Measurements from ENCODE around the gene PTPRD.

The PTPRD gene

GRCh38 chr9:8869812-8870211 is 1743.0 kb downstream of the PTPRD start:
- TF ChIP-seq TAF1 (IDR thresholded peaks at IDR 0.05; ENCODE audit: borderline replicate concordance, insufficient read depth, low read length): no peak
- no peak for TF ChIP-seq SIN3A (IDR thresholded peaks at IDR 0.05; ENCODE audit: borderline replicate concordance, insufficient read depth, low read length)
- no peak for TF ChIP-seq POLR2AphosphoS5 (IDR thresholded peaks at IDR 0.05; ENCODE audit: low read depth, low read length)
- TF ChIP-seq FOXP2 (optimal IDR thresholded peaks at IDR 0.05; ENCODE audit: borderline replicate concordance, extremely low read depth, extremely low read length, insufficient read depth): no peak
- TF ChIP-seq REST (IDR thresholded peaks at IDR 0.05; ENCODE audit: insufficient read depth in 1 of 2, low read depth in 2 of 2, low read length in 2 of 2): no peak

- no peak for TF ChIP-seq FOXP2 (optimal IDR thresholded peaks at IDR 0.05; ENCODE audit: borderline replicate concordance, extremely low read depth, extremely low read length, insufficient read depth)
- no peak for TF ChIP-seq REST (IDR thresholded peaks at IDR 0.05; ENCODE audit: insufficient read depth in 1 of 2, low read depth in 2 of 2, low read length in 2 of 2)
- TF ChIP-seq SIN3A (IDR thresholded peaks at IDR 0.05; ENCODE audit: borderline replicate concordance, insufficient read depth, low read length): no peak
- no peak for TF ChIP-seq TAF1 (IDR thresholded peaks at IDR 0.05; ENCODE audit: borderline replicate concordance, insufficient read depth, low read length)
- no peak for TF ChIP-seq POLR2AphosphoS5 (IDR thresholded peaks at IDR 0.05; ENCODE audit: low read depth, low read length)
These were observed 1744.2 kb downstream of the PTPRD start for GRCh38 chr9:8868632-8869031.

GRCh38 chr9:8867148-8867547 is 1745.7 kb downstream of the PTPRD start:
- TF ChIP-seq REST (IDR thresholded peaks at IDR 0.05; ENCODE audit: insufficient read depth in 1 of 2, low read depth in 2 of 2, low read length in 2 of 2) (no peak), FOXP2 (optimal IDR thresholded peaks at IDR 0.05; ENCODE audit: borderline replicate concordance, extremely low read depth, extremely low read length, insufficient read depth) (no peak), TAF1 (IDR thresholded peaks at IDR 0.05; ENCODE audit: borderline replicate concordance, insufficient read depth, low read length) (no peak), POLR2AphosphoS5 (IDR thresholded peaks at IDR 0.05; ENCODE audit: low read depth, low read length) (no peak), SIN3A (IDR thresholded peaks at IDR 0.05; ENCODE audit: borderline replicate concordance, insufficient read depth, low read length) (no peak)

- no peak for TF ChIP-seq REST (IDR thresholded peaks at IDR 0.05; ENCODE audit: insufficient read depth in 1 of 2, low read depth in 2 of 2, low read length in 2 of 2)
- TF ChIP-seq TAF1 (IDR thresholded peaks at IDR 0.05; ENCODE audit: borderline replicate concordance, insufficient read depth, low read length): no peak
- no peak for TF ChIP-seq SIN3A (IDR thresholded peaks at IDR 0.05; ENCODE audit: borderline replicate concordance, insufficient read depth, low read length)
- no peak for TF ChIP-seq FOXP2 (optimal IDR thresholded peaks at IDR 0.05; ENCODE audit: borderline replicate concordance, extremely low read depth, extremely low read length, insufficient read depth)
- no peak for TF ChIP-seq POLR2AphosphoS5 (IDR thresholded peaks at IDR 0.05; ENCODE audit: low read depth, low read length)
These were observed 1748.3 kb downstream of the PTPRD start for GRCh38 chr9:8864545-8864896.

All from PFSK-1 (cell line).